8988T (cell line): ENCODE measurements around the gene ARL4A.
A peak's percentile ranks its signal among the peaks of the same experiment; 100 is the strongest.
"Not testable (repeated sequence)": the region's sequence is repeated elsewhere in the genome, so short reads cannot be mapped to it uniquely, and the experiment has no call there.

Experiments used
- DNase-seq: peaks from one replicate; pipeline ENCODE4 v3.0.0; 2011

The ARL4A gene

GRCh38 chr7:12670000-12670729 lies 17.3 kb upstream of the ARL4A start:
- DNase-seq, result no peak

GRCh38 chr7:12670743-12671520 lies 16.5 kb upstream of the ARL4A start:
- no peak for DNase-seq

- not testable (repeated sequence) for DNase-seq
Measured at GRCh38 chr7:12673436-12673835, 14.0 kb upstream of the ARL4A start.

GRCh38 chr7:12674053-12674452 lies 13.4 kb upstream of the ARL4A start:
- no peak for DNase-seq

GRCh38 chr7:12674861-12675260 lies 12.6 kb upstream of the ARL4A start:
- DNase-seq, result no peak

GRCh38 chr7:12683678-12684585 lies 3.5 kb upstream of the ARL4A start:
- DNase-seq, result no peak

- DNase-seq, result no peak
Measured at GRCh38 chr7:12684733-12685132, 2.7 kb upstream of the ARL4A start.

- DNase-seq, result no peak
Measured at GRCh38 chr7:12685550-12685949, 1.9 kb upstream of the ARL4A start.

GRCh38 chr7:12686234-12686890 lies 1.1 kb upstream of the ARL4A start:
- peak; percentile 38 for DNase-seq

GRCh38 chr7:12687718-12688171 lies 312 bp downstream of the ARL4A start:
- DNase-seq, result no peak

- not testable (repeated sequence) for DNase-seq
Measured at GRCh38 chr7:12688485-12689170, 1.2 kb downstream of the ARL4A start.

- no peak for DNase-seq
Measured at GRCh38 chr7:12689451-12689850, 2.0 kb downstream of the ARL4A start.

GRCh38 chr7:12690041-12690878 lies 2.8 kb downstream of the ARL4A start:
- no peak for DNase-seq

- DNase-seq, result not testable (repeated sequence)
Measured at GRCh38 chr7:12691388-12691787, 4.0 kb downstream of the ARL4A start.

- no peak for DNase-seq
Measured at GRCh38 chr7:12692035-12692434, 4.6 kb downstream of the ARL4A start.

GRCh38 chr7:12692479-12693259 lies 5.2 kb downstream of the ARL4A start:
- DNase-seq, result no peak

- DNase-seq, result no peak
Measured at GRCh38 chr7:12694817-12695216, 7.4 kb downstream of the ARL4A start.

GRCh38 chr7:12695965-12696364 lies 8.5 kb downstream of the ARL4A start:
- no peak for DNase-seq

GRCh38 chr7:12699299-12699698 lies 11.9 kb downstream of the ARL4A start:
- no peak for DNase-seq

GRCh38 chr7:12701433-12701832 lies 14.0 kb downstream of the ARL4A start:
- no peak for DNase-seq
